Stimulated activated CD8-positive, alpha-beta memory T cell treated with anti-CD3 and anti-CD28 coated beads, Interleukin-15, amount 100 ng/mL, for 1 hour (primary cell): Measurements from ENCODE around the gene CHST11.

Experiments used
- DNase-seq: peaks from one replicate; pipeline ENCODE4 v3.0.0-alpha.2; 2020; ENCODE audit warnings: low read depth

CHST11 gene

GRCh38 chr12:104433061-104433460 is 23.7 kb upstream of the CHST11 start:
- DNase-seq: no peak

- DNase-seq: no peak
These were observed 22.6 kb upstream of the CHST11 start for GRCh38 chr12:104434129-104434528.

GRCh38 chr12:104435175-104435574 is 21.6 kb upstream of the CHST11 start:
- no peak for DNase-seq

GRCh38 chr12:104435765-104436164 is 21.0 kb upstream of the CHST11 start:
- DNase-seq: no peak

GRCh38 chr12:104436790-104437189 is 20.0 kb upstream of the CHST11 start:
- no peak for DNase-seq

GRCh38 chr12:104438134-104438533 is 18.6 kb upstream of the CHST11 start:
- DNase-seq: no peak

- no peak for DNase-seq
These were observed 17.6 kb upstream of the CHST11 start for GRCh38 chr12:104439137-104439536.

GRCh38 chr12:104443008-104443407 is 13.7 kb upstream of the CHST11 start:
- DNase-seq: no peak

- no peak for DNase-seq
These were observed 9.9 kb upstream of the CHST11 start for GRCh38 chr12:104446646-104447421.

- DNase-seq: no peak
These were observed 8.7 kb upstream of the CHST11 start for GRCh38 chr12:104448031-104448430.

- no peak for DNase-seq
These were observed 8.3 kb upstream of the CHST11 start for GRCh38 chr12:104448451-104448850.

GRCh38 chr12:104450700-104451099 is 6.0 kb upstream of the CHST11 start:
- DNase-seq: no peak

GRCh38 chr12:104452087-104452486 is 4.7 kb upstream of the CHST11 start:
- no peak for DNase-seq

GRCh38 chr12:104453133-104453532 is 3.6 kb upstream of the CHST11 start:
- DNase-seq: no peak

GRCh38 chr12:104454997-104455396 is 1.8 kb upstream of the CHST11 start:
- DNase-seq: no peak

- DNase-seq: no peak
These were observed 951 bp upstream of the CHST11 start for GRCh38 chr12:104455578-104456416.

- DNase-seq: no peak
These were observed 400 bp downstream of the CHST11 start for GRCh38 chr12:104456950-104457745.

- no peak for DNase-seq
These were observed 1.3 kb downstream of the CHST11 start for GRCh38 chr12:104457746-104458693.

GRCh38 chr12:104458694-104459367 is 2.1 kb downstream of the CHST11 start:
- DNase-seq: no peak

GRCh38 chr12:104459368-104459909 is 2.7 kb downstream of the CHST11 start:
- no peak for DNase-seq
